Measurements from ENCODE around the gene THBS2. TPM values are rescaled to one million over a fixed set of nuclear protein-coding genes. Genes with fewer than 3 reads are reported as not detected.
"Not testable (repeated sequence)": the region's sequence is repeated elsewhere in the genome, so short reads cannot be mapped to it uniquely, and the experiment has no call there.

The THBS2 gene
- total RNA-seq: 10 to 100 TPM; 16.2 to 24.5 TPM

DNA sequence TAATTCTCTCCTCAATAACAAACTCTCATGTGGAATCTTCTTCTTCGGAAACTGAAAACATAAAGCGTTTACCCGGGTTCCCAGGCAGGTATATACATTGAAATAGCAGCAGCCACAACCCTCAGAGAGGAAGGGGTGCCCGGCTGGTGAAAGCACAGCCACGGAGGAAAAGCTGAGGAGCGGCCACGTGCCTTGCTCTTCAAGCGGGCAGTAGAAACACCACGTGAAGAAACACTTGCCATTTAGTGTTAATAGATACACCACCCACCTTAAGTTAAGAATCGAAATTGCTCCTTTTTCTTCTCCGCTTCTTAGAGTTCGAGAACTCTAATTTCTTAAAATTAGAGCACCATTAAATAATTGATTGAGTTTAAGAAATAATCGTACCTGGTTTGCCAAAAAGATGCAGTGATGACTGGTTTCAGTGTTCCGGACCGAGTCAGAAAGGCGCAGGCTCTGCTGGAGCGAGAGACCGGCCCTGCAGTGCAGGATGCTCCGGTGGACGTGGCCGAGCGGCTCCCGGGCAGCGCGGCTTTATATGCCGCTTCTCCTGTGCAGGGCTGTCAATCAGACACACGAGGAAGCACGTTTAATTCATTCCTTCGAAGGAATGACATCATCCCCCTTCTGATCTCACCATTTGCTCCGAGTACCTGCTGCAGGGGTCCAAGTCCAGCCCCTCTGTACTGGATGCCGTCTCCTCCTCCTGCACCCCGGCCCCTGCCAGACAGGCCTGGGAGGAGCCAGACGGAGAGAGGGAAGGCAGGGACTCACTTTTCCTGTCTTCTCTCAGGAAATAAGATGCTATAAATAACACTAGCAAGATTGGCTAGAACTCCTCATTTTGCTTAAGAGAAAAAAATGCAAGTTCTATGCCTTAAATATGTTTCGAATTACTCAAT, at the start of gene THBS2:
THBS2 (minus strand) TSS at position 510 of the 902 bp plus-strand sequence. CDS start 3,062 bp downstream, outside the sequence.
- peaks cover under 1% of the 10 kb centered on the region for H3K36me3 ChIP-seq
- H3K27ac ChIP-seq: peak within 1 kb of the TSS; percentile 32 to 55
- H3K27me3 ChIP-seq: peaks cover 4 to 6% of the 10 kb centered on the region in 2 donors
- no peak for DNase-seq (ENCODE audit: low spot score)
- peak within 1 kb of the TSS; percentile 27 to 46 for H3K4me3 ChIP-seq
- H3K4me1 ChIP-seq: peaks cover 0 to 13% of the 10 kb centered on the region in 2 donors
- H3K9me3 ChIP-seq: peaks cover 0 to 4% of the 10 kb centered on the region in 2 donors
- TF ChIP-seq, protein P1, sequence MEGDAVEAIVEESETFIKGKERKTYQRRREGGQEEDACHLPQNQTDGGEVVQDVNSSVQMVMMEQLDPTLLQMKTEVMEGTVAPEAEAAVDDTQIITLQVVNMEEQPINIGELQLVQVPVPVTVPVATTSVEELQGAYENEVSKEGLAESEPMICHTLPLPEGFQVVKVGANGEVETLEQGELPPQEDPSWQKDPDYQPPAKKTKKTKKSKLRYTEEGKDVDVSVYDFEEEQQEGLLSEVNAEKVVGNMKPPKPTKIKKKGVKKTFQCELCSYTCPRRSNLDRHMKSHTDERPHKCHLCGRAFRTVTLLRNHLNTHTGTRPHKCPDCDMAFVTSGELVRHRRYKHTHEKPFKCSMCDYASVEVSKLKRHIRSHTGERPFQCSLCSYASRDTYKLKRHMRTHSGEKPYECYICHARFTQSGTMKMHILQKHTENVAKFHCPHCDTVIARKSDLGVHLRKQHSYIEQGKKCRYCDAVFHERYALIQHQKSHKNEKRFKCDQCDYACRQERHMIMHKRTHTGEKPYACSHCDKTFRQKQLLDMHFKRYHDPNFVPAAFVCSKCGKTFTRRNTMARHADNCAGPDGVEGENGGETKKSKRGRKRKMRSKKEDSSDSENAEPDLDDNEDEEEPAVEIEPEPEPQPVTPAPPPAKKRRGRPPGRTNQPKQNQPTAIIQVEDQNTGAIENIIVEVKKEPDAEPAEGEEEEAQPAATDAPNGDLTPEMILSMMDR (IDR thresholded peaks at IDR 0.05): no peak

DNA sequence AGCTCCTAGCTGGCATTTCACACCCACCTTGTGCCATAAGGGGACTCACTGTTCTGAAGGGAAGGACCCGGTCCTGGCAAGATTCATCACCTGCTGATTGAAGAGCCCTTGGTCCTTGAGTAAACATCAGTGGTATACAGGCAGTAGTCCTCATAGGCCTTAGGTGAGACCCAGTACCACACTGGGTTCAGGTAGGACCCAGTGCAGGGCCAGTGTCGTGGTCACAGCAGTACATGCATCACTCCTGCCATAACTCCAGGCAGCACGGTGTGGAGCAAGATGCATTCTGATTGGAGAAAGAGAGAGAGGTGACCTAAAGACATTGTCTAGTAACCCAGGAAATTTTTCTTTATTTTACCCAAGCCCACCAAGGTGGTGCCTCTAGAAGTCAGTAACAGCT, 49.1 kb upstream of the THBS2 start:
- Histone ChIP-seq H3K27ac (no peak overlapping the region), H3K9me3 (peaks cover 0 to 12% of the 10 kb centered on the region in 2 donors), H3K36me3 (no peaks in the 10 kb centered on the region), H3K4me3 (no peak overlapping the region), H3K4me1 (no peaks in the 10 kb centered on the region), H3K27me3 (no peaks in the 10 kb centered on the region)
- DNase-seq (ENCODE audit: low spot score): no peak
- TF ChIP-seq, protein P1 (IDR thresholded peaks at IDR 0.05): no peak

- H3K9me3 ChIP-seq: peaks cover 0 to 12% of the 10 kb centered on the region in 2 donors
- TF ChIP-seq, protein P1 (IDR thresholded peaks at IDR 0.05): no peak
- no peak overlapping the region for H3K4me3 ChIP-seq
- no peaks in the 10 kb centered on the region for H3K36me3 ChIP-seq
- no peaks in the 10 kb centered on the region for H3K4me1 ChIP-seq
- no peak for DNase-seq (ENCODE audit: low spot score)
- no peaks in the 10 kb centered on the region for H3K27me3 ChIP-seq
- H3K27ac ChIP-seq: no peak overlapping the region
Measured at GRCh38 chr6:169302255-169302654, 48.6 kb upstream of the THBS2 start.

GRCh38 chr6:169300916-169301315, 47.3 kb upstream of the THBS2 start:
- Histone ChIP-seq H3K4me3 (no peak overlapping the region), H3K4me1 (no peaks in the 10 kb centered on the region), H3K9me3 (peaks cover 0 to 9% of the 10 kb centered on the region in 2 donors), H3K36me3 (no peaks in the 10 kb centered on the region), H3K27ac (no peak overlapping the region), H3K27me3 (no peaks in the 10 kb centered on the region)
- DNase-seq (ENCODE audit: low spot score): no peak
- TF ChIP-seq, protein P1 (IDR thresholded peaks at IDR 0.05): no peak

GRCh38 chr6:169298626-169299025, 45.0 kb upstream of the THBS2 start:
- H3K27ac ChIP-seq; H3K9me3 ChIP-seq; H3K4me1 ChIP-seq; DNase-seq (ENCODE audit: low spot score); H3K4me3 ChIP-seq; H3K36me3 ChIP-seq; H3K27me3 ChIP-seq: not testable (repeated sequence)

GRCh38 chr6:169296622-169297021, 43.0 kb upstream of the THBS2 start:
- H3K27ac ChIP-seq: no peak overlapping the region
- TF ChIP-seq, protein P1 (IDR thresholded peaks at IDR 0.05): no peak
- H3K4me3 ChIP-seq: no peak overlapping the region
- H3K36me3 ChIP-seq: no peaks in the 10 kb centered on the region
- H3K4me1 ChIP-seq: no peaks in the 10 kb centered on the region
- H3K27me3 ChIP-seq: no peaks in the 10 kb centered on the region
- no peaks in the 10 kb centered on the region for H3K9me3 ChIP-seq
- DNase-seq (ENCODE audit: low spot score): no peak
